Activated CD8-positive, alpha-beta memory T cell treated with anti-CD3 and anti-CD28 coated beads for 1 hour (primary cell): ENCODE measurements around the gene NDST3.
"Not testable (repeated sequence)": the region's sequence is repeated elsewhere in the genome, so short reads cannot be mapped to it uniquely, and the experiment has no call there.

Source experiments
- DNase-seq, 2 donors: peaks; one replicate each; pipeline ENCODE4 v3.0.0-alpha.2; 2020; ENCODE audit warnings: low read depth in 1 of 2; ENCODE audit errors: extremely low read depth in 1 of 2

Gene NDST3

DNA sequence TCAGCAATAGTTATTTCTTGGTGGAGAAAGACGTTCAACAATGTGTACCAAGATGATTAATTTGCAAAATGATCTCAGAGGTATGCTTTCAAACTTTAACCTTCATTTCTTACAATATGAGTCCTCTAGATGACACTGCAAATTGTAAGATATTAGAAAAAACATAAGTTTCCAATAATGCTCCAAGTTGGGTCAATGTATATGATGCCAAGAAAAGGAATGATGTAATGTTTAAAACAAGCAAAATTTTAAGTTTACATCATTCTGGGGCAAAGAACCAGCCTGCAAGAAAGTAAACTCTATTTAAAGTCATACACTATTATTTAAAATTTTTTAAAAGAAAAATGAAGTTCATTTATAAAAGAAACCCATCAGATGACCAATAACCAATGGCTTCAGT is 262.4 kb downstream of the NDST3 start:
- no peak for DNase-seq

DNA sequence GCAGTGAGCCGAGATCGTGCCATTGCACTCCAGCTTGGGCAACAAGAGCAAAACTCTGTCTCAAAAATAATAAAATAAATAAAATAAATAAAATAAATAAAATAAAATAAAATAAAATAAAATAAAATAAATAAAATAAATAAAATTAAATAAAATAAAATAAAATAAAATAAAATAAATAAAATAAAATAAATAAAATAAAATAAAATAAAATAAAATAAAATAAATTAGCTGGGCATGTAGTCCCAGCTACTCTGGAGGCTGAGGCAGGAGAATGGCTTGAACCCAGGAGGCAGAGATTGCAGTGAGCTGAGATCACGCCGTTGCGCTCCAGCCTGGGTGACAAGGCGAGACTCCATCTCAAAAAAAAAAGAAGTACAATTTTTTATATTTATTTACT is 265.3 kb downstream of the NDST3 start:
- DNase-seq: not testable (repeated sequence)

- DNase-seq: no peak
These were observed 273.4 kb downstream of the NDST3 start for GRCh38 chr4:118307643-118308042.
